Kidney epithelial cell (primary cell): Measurements from ENCODE around the gene MTUS2. TPM values are rescaled to one million over a fixed set of nuclear protein-coding genes. Genes with fewer than 3 reads are reported as not detected.
"Not testable (repeated sequence)": the region's sequence is repeated elsewhere in the genome, so short reads cannot be mapped to it uniquely, and the experiment has no call there.

ENCODE experiments used
- DNase-seq: peaks from one replicate; pipeline ENCODE4 v3.0.0-alpha.2; 2010; ENCODE audit warnings: low read depth
- H3K27me3 ChIP-seq: 2 replicates; pipeline ENCODE4 v1.6.0; 2011; ENCODE audit warnings: low read length; ENCODE audit not compliant: control insufficient read depth, insufficient read depth
- H3K36me3 ChIP-seq: 2 replicates; pipeline ENCODE4 v1.5.1; 2011; ENCODE audit warnings: low read length; ENCODE audit not compliant: control insufficient read depth, insufficient read depth
- H3K4me3 ChIP-seq: 2 replicates; pipeline ENCODE4 v1.5.1; 2011; ENCODE audit warnings: low read depth, mild to moderate bottlenecking, control low read depth, low read length
- total RNA-seq: library from RNA; depleted of rRNA; stranded (reverse); fragments of >200 nt; gene quantifications from 2 replicates; pipeline ENCODE4 v1.2.3, GENCODE V29; 2015
- TF ChIP-seq, protein P1 (sequence below): IDR thresholded peaks from 2 replicates; pipeline ENCODE4 v1.5.1; 2011; ENCODE audit warnings: mild to moderate bottlenecking, moderate library complexity, low read length, control low read depth, inconsistent platforms; ENCODE audit not compliant: insufficient read depth, poor library complexity, severe bottlenecking

The MTUS2 gene
- total RNA-seq, 1 donor from 2014 or later, result 0.25 TPM

DNA sequence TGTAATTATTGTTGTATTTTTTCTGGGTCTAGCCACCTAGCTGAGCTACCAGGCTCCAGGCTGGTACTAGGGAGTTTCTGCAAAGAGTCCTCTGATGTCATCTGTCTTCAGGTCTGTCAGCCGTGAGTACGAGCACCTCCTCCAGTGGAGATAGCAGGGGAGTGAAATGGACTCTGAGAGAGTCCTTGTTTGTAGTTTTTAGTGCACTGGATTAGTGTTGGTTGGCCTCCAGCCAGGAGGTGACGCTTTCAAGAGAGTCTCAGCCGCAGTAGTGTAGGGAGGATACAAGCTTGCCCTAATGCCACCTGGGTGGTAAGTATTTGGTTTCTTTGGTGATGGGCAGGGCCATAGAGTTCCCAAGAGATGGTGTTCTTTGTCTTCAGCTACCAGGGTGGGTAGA lies 390.5 kb downstream of the MTUS2 start:
- DNase-seq, result no peak
- Histone ChIP-seq H3K36me3 (no peaks in the 10 kb centered on the region), H3K4me3 (no peak overlapping the region), H3K27me3 (no peaks in the 10 kb centered on the region)
- TF ChIP-seq, protein P1, sequence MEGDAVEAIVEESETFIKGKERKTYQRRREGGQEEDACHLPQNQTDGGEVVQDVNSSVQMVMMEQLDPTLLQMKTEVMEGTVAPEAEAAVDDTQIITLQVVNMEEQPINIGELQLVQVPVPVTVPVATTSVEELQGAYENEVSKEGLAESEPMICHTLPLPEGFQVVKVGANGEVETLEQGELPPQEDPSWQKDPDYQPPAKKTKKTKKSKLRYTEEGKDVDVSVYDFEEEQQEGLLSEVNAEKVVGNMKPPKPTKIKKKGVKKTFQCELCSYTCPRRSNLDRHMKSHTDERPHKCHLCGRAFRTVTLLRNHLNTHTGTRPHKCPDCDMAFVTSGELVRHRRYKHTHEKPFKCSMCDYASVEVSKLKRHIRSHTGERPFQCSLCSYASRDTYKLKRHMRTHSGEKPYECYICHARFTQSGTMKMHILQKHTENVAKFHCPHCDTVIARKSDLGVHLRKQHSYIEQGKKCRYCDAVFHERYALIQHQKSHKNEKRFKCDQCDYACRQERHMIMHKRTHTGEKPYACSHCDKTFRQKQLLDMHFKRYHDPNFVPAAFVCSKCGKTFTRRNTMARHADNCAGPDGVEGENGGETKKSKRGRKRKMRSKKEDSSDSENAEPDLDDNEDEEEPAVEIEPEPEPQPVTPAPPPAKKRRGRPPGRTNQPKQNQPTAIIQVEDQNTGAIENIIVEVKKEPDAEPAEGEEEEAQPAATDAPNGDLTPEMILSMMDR, result no peak

DNA sequence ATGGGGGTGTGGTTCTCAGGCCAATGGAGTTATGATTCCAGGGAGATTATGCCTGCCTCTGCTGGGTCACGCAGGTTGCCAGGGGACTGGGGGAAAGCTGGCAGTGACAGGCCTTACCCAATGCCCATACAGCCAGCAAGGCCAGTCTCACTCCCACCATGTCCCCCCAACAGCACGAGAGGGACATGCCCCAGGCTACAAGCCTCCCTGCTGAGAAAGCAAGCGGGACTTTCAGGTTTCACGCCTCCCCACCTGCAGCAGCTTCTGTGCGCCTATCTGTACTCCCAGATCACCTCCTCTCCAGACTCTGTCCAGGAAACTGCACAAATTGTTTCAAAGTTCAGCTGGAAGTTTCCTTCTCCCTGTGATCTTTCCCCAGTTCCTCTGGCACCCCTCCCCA lies 391.0 kb downstream of the MTUS2 start:
- not testable (repeated sequence) for H3K4me3 ChIP-seq, H3K36me3 ChIP-seq, H3K27me3 ChIP-seq, DNase-seq

DNA sequence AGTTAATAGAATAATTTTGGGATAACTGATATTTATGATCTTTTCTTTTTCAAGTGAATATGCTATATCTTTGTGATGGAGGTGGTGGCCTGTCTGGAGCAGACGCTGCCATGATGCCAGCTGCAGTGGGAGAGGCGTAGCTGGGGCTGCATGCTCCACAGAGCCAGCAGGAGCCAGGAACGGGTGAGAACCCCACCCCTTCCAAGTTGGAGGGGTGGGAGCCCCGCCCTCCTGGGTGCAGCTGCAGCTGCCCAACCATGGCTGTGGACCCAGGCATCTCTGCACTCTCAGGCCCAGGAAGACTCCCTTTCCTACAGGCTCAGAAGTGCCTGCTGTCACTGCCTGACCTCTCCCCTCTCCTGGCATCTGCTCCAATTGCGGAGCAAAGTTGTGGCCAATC lies 402.3 kb downstream of the MTUS2 start:
- no peak for DNase-seq
- H3K27me3 ChIP-seq, result no peaks in the 10 kb centered on the region
- no peaks in the 10 kb centered on the region for H3K36me3 ChIP-seq
- TF ChIP-seq, protein P1, result no peak
- H3K4me3 ChIP-seq, result no peak overlapping the region

DNA sequence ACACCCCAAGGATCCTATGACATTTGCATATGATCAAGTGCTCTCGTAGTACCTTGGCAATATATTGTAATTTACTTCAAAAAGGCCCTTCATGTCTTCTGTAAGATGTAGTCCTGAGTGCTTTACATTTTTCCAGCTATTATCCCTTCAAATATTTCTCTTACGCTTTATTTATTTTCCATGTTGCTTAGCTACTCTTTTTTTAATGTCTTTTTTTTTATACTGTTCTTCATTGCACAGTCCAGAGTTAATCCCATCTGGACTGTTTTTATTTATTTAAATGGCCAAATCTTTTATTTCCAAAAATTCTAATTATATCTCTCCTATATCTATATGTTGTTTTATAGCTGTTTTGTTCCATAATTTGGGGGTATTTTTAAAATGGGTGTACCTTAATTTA lies 404.1 kb downstream of the MTUS2 start:
- no peak for DNase-seq
- Histone ChIP-seq H3K4me3 (no peak overlapping the region), H3K27me3 (no peaks in the 10 kb centered on the region), H3K36me3 (no peaks in the 10 kb centered on the region)
- TF ChIP-seq, protein P1, result no peak

DNA sequence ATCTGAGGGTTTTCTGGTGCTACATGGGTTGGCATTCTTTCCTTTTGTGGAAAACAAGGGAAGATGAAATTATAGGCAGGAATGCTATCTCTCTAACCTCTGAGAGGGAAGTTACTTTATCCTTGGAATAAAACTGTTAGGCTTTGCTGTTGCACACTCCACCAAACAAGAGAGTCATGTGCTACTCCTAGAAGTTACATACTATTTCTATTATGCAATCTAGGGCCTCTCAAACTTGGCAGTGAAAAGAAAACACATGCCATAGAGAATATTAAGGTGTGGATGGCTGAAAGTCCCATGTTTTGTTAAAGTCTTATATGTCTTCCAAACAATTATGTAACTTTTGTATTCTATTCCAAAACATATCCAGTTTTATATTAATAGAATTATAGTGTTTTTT lies 407.4 kb downstream of the MTUS2 start:
- Histone ChIP-seq H3K27me3 (no peaks in the 10 kb centered on the region), H3K36me3 (no peaks in the 10 kb centered on the region), H3K4me3 (no peak overlapping the region)
- TF ChIP-seq, protein P1, result no peak
- DNase-seq, result no peak

DNA sequence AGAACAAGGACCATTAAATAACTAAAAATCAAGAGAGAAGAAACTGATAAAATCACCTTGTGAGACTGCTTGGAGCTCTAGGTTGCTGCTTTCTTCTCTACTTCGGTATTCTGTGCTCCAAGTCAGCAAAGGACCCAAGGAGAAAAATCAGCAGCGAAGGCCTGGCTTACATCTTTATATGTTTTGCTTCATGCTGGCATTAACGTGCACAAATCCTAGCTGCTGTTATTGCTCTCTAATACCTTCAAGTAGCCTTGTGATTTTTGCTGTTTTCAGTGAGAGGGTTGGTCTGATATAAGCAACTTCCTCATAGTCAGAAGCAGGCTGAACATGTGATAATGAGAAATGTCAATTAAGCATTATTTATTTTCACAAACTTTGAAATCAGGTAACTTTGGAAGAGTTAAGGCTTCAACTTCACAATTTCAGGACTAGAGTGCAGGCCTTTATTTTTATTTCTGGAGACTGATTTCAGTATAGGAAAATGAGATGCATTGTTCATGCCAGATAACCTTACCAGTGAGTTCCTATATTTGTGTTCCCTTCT lies 410.2 kb downstream of the MTUS2 start:
- Histone ChIP-seq H3K4me3 (no peak overlapping the region), H3K36me3 (no peaks in the 10 kb centered on the region), H3K27me3 (no peaks in the 10 kb centered on the region)
- TF ChIP-seq, protein P1, result no peak
- DNase-seq, result no peak
